Measurements from ENCODE around the gene TMC7. TPM values are rescaled to one million over a fixed set of nuclear protein-coding genes. Genes with fewer than 3 reads are reported as not detected.

TMC7 gene
- total and polyA plus RNA-seq, 2 of the 8 experiments (the other 6 are each of a cell fraction or from before 2014, with no cell fraction given): 2.3 to 2.6 TPM

DNA sequence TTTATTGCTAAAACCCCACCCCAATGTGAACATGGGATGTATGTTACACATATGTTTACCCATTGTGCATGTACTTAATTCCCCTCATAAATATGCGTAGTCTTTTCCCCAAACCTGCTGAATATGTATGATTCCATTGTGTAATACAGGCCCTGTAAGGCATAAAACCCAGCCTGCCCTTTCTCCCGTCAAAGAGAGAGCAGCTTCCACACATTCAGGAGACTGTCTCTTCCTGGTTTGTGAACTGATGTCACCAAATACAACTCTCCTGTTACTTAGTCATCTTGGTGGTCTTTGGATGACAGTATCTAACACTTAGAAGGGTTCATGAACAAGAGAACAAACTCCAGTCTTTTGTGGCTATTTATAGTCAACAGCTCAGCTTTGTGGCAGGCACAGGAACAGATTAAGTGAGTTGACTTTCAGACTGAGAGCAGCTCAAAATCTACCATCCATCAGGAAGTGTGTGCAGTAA, 24.7 kb upstream of the TMC7 start:
- Histone ChIP-seq H3K23me2 (ENCODE audit: low read depth, low read length) (no peaks in the 10 kb centered on the region), H3K79me2 (ENCODE audit: control insufficient read depth in 1 of 2, insufficient read depth in 2 of 2, low read length in 2 of 2) (no peaks in the 10 kb centered on the region), H2BK12ac (ENCODE audit: low read depth, low read length) (no peak overlapping the region), H3K56ac (replicated peaks; ENCODE audit: insufficient read length, low read depth, low read length) (no peak overlapping the region), H2BK120ac (replicated peaks; ENCODE audit: low read depth, low read length) (no peak overlapping the region), H3K4me2 (ENCODE audit: insufficient read depth in 1 of 2, low read depth in 2 of 2, low read length in 2 of 2) (no peak overlapping the region), H2AFZ (ENCODE audit: low read length) (peak overlapping the region; percentile 61), H3K9ac (replicated peaks in 1 of 4; ENCODE audit: extremely low read depth in 1 of 4, low read depth in 3 of 4, low read length in 3 of 4) (no peak overlapping the region), H2AK5ac (ENCODE audit: low read depth, low read length) (no peak overlapping the region), H4K91ac (replicated peaks; ENCODE audit: insufficient read length, low read length) (no peak overlapping the region), H3K14ac (ENCODE audit: insufficient read length) (no peak overlapping the region), H3K27ac (ENCODE audit: low read depth, low read length) (no peak overlapping the region), H2BK15ac (ENCODE audit: low read length) (no peak overlapping the region), H4K8ac (ENCODE audit: extremely low read depth, insufficient read depth, low read length) (no peak overlapping the region), H3K79me1 (ENCODE audit: low read depth, low read length) (no peaks in the 10 kb centered on the region), H3K18ac (ENCODE audit: extremely low read depth, low read length) (no peak overlapping the region), H3K9me3 (ENCODE audit: insufficient read depth in 2 of 2, low read depth in 1 of 2, low read length in 1 of 2) (no peaks in the 10 kb centered on the region), H3K23ac (ENCODE audit: insufficient read length) (no peak overlapping the region), H4K5ac (ENCODE audit: insufficient read length, low read depth, low read length) (no peak overlapping the region), H2BK20ac (ENCODE audit: low read length) (no peak overlapping the region), H3K4me3 (ENCODE audit: extremely low read depth in 1 of 4, insufficient read depth in 2 of 4, low read depth in 3 of 4, low read length in 4 of 4) (no peak overlapping the region), H2BK5ac (ENCODE audit: low read depth, low read length) (no peak overlapping the region), H3K4me1 (replicated peaks in 1 of 4; ENCODE audit: control insufficient read depth in 3 of 4, insufficient read depth in 4 of 4, low read length in 3 of 4) (no peaks in the 10 kb centered on the region; a peak in 1 of 7 replicates), H3K4ac (replicated peaks; ENCODE audit: insufficient read length, low read depth, low read length) (no peak overlapping the region), H4K20me1 (replicated peaks in 1 of 2; ENCODE audit: control insufficient read depth in 1 of 2, insufficient read depth in 2 of 2, low read length in 2 of 2) (no peaks in the 10 kb centered on the region), H3K36me3 (ENCODE audit: control insufficient read depth in 2 of 4, insufficient read depth in 4 of 4, low read length in 3 of 4) (no peaks in the 10 kb centered on the region), H3K27me3 (replicated peaks in 1 of 4; ENCODE audit: control insufficient read depth in 3 of 4, extremely low read depth in 1 of 4, insufficient read depth in 3 of 4, low read length in 3 of 4) (0 out of 7 replicates have a peak, but pooled peaks cover 0 to 3% (median 0%) of the 10 kb centered on the region in 4 experiments)
- ChIA-PET POLR2A (ENCODE audit: partially characterized antibody) (interaction anchor here (0.9 to 1.6 kb wide), 2 partner anchors 25 to 169 kb away, joined by 3 read pairs; partner anchors contain the start of genes RPS15A and TMC7), CTCF (ENCODE audit: partially characterized antibody) (interaction anchor here (1.1 to 1.5 kb wide), 3 partner anchors 14 to 141 kb away, joined by 3 to 4 read pairs (median 4); no protein-coding TSS in a partner anchor)
- WGBS, 2 experiments (ENCODE audit: extremely low coverage in 1 of 2, insufficient coverage in 1 of 2, insufficient read length in 1 of 2, insufficient replicate concordance in 2 of 2, low coverage in 1 of 2, low lambda C conversion rate in 2 of 2, missing lambda C conversion rate in 1 of 2): 83% methylated on average over 2 of the region's 2 CpGs; no CpG with 5 or more reads in 1 of the 2 experiments
- DNase-seq (ENCODE audit: low read depth in 1 of 2, low spot score in 2 of 2): no peak
- no peak for FAIRE-seq
- TF ChIP-seq PHF8 (conservative IDR thresholded peaks at IDR 0.05; ENCODE audit: low read depth, low read length): no peak

Measured in H1 (cell line).